HG03025 (cell line): ENCODE measurements around the gene VPS35L.
"Not testable (repeated sequence)": the region's sequence is repeated elsewhere in the genome, so short reads cannot be mapped to it uniquely, and the experiment has no call there.

ENCODE experiments used
- ATAC-seq: cut with Tn5 transposase; IDR thresholded peaks from one replicate; pipeline ENCODE4 v1.9.1; 2021; ENCODE audit warnings: mild to moderate bottlenecking, moderate library complexity; ENCODE audit not compliant: unreplicated experiment, low FRiP score

VPS35L gene

GRCh38 chr16:19709381-19710136 lies 154.1 kb downstream of the VPS35L start:
- no peak for ATAC-seq

- no peak for ATAC-seq
These were observed 154.8 kb downstream of the VPS35L start for GRCh38 chr16:19710191-19710908.

GRCh38 chr16:19710991-19711545 lies 155.6 kb downstream of the VPS35L start:
- no peak for ATAC-seq

GRCh38 chr16:19711643-19712042 lies 156.1 kb downstream of the VPS35L start:
- ATAC-seq, result no peak

GRCh38 chr16:19712418-19713058 lies 157.0 kb downstream of the VPS35L start:
- no peak for ATAC-seq

- ATAC-seq, result no peak
These were observed 158.2 kb downstream of the VPS35L start for GRCh38 chr16:19713697-19714096.

- ATAC-seq, result no peak
These were observed 160.1 kb downstream of the VPS35L start for GRCh38 chr16:19715566-19715965.

- ATAC-seq, result no peak
These were observed 160.7 kb downstream of the VPS35L start for GRCh38 chr16:19716183-19716582.

- not testable (repeated sequence) for ATAC-seq
These were observed 161.2 kb downstream of the VPS35L start for GRCh38 chr16:19716728-19717127.

- no peak for ATAC-seq
These were observed 161.8 kb downstream of the VPS35L start for GRCh38 chr16:19717314-19717713.

- ATAC-seq, result peak; percentile 89
These were observed 162.5 kb downstream of the VPS35L start, which contains the start of the genes IQCK and KNOP1 for GRCh38 chr16:19717741-19718623. IQCK (plus strand) TSS chr16:19718271; CDS start chr16:19718307, 36 bp downstream. KNOP1 (minus strand) TSS chr16:19718227; CDS start chr16:19715035, 3,192 bp downstream.

- no peak for ATAC-seq
These were observed 163.1 kb downstream of the VPS35L start for GRCh38 chr16:19718624-19718965.

- ATAC-seq, result no peak
These were observed 166.9 kb downstream of the VPS35L start for GRCh38 chr16:19722269-19722952.

- ATAC-seq, result no peak
These were observed 167.5 kb downstream of the VPS35L start for GRCh38 chr16:19722981-19723380.

GRCh38 chr16:19728636-19728965 lies 173.1 kb downstream of the VPS35L start:
- no peak for ATAC-seq

GRCh38 chr16:19733551-19733950 lies 178.0 kb downstream of the VPS35L start:
- no peak for ATAC-seq

GRCh38 chr16:19735074-19735867 lies 179.8 kb downstream of the VPS35L start:
- no peak for ATAC-seq

GRCh38 chr16:19737306-19738038 lies 182.0 kb downstream of the VPS35L start:
- ATAC-seq, result no peak
